T follicular helper cell (primary cell): ENCODE results near the gene NECTIN1.

Experiments used
- DNase-seq: peaks from one replicate; pipeline ENCODE4 v3.0.0-alpha.2; 2020; ENCODE audit warnings: low read depth

NECTIN1 gene

DNA sequence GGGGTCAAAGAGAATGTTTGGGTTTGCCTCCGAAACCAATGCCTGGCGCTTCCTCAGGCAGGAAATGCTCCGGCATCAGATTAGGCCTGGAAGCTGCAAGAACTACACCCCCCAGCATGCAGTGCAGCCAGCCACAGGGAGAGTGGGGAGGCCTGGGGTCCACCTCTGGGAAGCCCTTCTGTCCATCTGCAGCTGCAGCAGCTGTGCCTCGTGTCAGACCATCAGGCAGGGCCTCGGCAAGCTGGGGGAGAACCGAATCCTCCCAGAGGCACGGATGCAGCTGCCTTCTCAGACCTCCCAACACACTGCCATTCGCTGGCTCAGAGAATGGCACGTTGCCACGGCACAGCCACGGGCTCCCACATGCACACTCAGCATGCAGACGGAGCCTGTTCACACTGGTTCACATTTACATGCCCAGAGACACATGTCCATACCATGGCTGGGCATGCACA, 57.4 kb downstream of the NECTIN1 start:
- DNase-seq, result no peak

DNA sequence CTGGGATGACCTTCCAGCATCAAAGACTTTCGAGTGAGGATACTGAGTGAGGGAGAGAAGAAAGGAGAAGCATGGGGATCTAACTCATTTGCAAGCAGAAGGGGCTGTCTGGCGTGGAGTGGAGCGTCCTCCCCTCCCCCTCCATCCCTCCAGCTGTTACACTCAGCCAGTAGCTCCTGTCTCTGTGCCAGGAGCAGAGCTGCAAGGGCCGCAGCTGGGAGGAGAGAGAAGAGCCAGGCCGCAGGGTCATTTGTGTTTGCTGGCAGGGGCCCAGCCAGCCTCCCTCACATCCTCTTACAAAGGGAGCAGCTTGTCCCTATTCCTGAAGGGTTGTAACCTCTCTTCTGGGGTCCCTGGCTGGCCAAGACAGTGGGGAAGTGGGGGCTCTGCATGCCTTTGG, 57.9 kb downstream of the NECTIN1 start:
- DNase-seq, result no peak

DNA sequence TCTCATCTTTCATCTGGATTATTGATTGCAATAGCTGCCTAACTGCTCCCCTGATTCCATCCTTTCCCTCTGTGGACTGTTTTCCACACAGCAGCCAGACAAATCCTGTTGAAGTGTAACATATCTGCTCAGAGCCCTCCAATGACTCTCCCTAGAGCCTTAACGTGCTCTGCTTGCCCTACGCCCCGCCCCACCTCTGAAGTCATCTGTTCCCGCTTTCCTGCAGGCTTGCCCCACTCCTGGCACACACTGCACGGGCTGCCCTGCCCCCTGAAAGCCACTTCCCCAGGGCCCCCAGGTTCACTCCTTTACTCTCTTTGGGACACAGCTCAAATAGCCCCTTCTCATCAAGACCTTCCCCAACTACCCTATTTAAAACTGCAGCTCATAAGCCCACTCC, 59.5 kb downstream of the NECTIN1 start:
- DNase-seq, result no peak

DNA sequence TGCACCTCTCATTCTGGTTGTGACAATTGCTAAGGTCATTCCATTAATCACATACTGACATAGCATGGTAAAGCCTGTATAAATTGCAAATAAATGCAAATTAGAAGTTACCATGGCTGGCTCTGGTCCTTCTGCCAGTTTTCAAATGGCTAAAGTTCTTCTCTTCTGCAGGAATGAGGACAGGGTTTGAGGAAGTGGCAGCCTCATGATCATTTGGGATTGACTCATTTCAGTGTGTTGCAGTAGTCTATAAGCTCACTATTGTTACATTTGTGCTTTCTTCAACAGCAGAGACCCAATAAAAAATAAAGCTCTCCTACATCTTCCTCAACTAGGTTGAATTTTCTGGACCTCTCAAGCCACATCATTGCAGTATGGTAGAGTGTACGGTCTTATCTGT, 60.3 kb downstream of the NECTIN1 start:
- no peak for DNase-seq

DNA sequence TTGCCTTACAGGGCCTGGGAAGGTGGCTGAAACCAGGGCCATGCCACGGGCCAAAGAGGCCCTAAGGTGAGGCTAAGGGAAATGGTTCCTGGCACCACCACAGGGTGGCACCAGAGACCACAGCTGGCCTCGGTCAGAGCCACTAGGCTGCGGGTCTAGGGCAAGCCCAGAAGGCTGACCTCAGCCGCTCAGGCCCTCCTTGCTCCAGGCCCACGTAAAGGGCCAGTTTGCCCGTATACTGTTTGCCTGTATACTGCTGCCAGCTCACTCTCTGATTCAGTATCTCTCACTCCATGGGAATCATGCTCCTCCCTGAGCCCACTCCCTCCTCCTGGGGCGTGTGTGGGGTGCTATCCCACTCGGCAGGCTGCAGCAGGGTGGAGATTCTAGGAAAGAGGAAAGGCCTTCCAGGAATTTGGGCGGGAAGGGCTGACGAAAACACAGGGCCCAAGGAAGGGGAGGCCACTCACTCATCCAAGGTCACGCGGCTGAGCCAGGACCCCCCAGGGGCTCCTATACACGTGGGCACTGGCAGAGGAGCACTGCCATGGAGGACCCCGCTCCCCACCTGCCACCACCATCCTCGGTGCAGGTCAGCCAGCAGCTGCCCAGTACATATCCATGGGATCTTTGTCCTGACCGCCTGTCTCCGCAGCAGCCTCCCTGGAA, 62.4 kb downstream of the NECTIN1 start:
- DNase-seq, result peak; percentile 41

DNA sequence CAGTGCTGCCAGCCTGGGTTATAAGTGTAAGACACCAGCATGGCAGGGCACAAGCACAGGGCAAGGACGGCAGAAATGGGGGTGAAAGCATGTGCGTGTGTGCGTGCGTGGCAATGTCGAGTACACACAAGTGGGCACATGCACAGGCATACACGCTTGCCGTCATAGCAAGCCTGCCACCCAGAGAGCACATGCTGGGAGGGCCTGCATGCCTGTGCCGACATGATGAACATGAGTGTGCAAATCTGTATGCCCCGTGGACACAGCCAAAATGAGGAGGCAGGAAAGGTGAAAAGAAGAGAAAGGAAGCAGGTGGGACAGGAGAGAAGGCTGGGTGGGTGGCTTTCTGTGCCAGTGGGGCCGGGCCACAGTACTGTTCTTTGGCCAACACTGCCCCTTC, 62.9 kb downstream of the NECTIN1 start:
- no peak for DNase-seq

DNA sequence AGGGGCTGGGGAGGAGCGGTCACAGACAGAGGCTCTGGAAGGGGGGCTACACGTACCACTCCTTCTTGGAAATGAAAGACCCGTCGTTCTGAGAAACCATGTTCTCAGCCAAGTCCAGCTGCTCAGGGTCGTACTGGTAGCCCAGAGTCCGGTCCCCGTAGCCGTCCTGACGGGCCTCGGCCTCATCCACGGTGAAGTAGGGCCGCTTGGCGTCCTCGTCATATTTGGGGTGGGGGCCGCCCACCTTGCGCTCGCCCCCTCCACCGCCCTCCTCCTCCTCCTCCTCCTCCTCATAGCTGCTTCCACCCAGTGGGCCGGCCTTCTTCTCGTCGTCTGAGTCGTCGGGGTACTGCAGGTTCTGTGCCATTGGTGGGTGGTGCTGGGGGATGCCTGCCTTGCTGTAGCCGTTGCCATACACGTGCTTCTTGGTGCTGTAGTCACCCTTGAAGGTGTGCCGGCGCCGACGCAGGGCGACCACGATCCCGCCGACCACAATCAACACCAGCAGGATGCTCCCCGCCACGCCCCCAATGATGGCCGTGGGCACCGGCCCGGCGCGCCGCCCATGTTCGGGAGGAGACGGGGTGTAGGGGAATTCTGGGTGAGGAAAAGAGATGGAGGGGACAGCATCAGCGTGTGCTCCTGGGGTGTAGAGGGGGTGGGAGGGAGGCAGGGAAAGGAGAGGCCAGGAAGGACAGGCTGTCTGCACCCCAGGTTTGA, 64.1 kb downstream of the NECTIN1 start:
- DNase-seq, result no peak

DNA sequence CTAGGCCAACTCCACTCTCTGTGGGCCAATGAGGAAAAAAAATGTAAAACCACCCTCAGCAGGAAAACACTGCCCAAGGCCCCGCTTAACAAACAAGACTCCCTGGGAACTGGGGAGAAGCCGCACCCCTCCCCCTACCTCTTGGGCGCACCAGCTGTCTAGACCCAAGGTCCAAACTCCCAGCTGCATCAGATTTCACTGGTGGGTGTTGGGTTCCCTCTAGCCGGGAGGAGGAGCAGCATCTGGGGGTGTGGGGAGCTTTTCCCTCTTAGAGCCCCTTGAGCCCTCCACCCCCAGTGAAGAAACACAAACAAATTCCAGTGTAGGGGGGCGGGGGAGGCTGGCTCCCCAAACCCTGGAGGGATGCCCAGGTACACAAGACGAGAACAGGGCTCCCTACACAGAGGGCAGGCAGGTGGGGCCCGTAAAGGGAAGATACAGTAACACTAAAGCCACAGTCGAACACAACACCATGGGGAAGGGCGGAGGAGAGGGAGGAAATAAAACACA, 64.9 kb downstream of the NECTIN1 start:
- no peak for DNase-seq

DNA sequence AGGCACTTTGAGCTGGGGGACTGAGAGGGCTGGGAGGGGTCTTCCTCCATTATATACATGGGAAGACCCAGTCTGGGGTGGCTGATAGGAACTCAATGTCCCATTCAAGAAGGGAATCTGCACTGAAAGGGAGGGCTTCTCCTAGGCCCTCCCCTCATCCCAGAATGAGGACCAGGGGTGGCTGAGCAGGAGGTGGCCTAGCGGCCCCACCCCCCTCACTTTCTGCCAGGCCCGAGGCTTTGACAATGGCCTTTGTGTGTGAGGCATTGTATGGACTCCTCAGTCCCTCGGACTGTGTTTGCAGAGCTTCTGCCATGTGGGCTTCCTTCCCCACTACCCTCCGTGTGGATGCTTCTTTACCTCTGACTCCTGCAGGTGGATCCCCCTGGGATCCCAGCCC, 65.7 kb downstream of the NECTIN1 start:
- DNase-seq, result no peak

DNA sequence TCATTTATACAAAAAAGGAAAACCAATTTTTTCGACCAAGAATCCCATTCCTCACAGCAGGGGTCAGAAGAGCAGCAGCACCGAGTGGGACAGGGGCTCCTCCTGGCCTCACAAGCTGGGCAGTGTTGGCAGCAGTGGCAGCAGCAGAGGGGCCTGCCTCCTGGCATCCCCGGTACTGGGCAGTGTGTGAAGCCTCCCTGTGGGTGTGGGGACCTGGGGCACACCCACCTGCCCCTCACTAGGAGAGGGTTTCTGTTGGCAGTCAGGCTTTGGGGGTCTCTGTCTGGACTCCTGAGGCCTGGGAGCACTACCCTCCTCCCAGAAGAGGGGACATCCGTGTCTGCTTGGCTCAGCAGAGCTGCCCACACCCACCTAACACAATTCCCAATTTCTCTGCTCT, 67.8 kb downstream of the NECTIN1 start:
- no peak for DNase-seq

DNA sequence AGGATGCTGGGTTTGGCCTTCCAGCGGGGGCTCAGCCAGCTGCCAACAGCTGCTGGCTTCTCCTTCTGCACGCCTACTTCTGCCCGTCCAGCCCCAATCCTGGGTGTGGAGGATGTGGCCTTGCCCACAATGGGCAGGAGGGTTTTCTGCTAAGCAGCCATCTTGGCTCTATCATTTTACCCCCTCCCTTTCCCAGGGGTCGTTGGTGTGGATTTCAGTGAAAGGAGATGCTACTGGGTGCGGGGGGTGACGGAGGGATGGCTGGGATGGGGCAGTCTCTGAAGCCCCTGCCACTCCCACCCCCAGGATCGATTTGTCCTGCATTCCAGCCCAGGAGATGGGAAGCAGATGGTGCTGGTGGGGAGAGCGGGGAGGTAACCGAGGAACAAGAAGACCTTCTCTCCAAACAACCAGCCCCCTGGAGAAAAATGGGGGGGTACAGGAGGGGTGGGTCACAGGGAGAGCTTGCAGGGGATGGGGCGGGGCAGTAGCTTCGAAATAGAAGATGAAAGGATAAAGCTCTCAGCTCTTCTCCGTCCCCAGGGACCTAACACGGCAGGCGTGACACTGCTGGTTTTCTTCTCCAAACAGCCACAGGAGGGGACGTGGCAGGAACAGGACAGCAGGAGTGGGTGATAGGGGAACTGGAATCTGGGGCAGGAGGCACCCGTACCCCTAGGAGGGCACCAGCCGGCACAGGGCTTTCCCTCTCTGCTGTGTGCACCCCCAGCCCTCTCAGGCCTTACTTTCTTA, 68.9 kb downstream of the NECTIN1 start:
- no peak for DNase-seq

DNA sequence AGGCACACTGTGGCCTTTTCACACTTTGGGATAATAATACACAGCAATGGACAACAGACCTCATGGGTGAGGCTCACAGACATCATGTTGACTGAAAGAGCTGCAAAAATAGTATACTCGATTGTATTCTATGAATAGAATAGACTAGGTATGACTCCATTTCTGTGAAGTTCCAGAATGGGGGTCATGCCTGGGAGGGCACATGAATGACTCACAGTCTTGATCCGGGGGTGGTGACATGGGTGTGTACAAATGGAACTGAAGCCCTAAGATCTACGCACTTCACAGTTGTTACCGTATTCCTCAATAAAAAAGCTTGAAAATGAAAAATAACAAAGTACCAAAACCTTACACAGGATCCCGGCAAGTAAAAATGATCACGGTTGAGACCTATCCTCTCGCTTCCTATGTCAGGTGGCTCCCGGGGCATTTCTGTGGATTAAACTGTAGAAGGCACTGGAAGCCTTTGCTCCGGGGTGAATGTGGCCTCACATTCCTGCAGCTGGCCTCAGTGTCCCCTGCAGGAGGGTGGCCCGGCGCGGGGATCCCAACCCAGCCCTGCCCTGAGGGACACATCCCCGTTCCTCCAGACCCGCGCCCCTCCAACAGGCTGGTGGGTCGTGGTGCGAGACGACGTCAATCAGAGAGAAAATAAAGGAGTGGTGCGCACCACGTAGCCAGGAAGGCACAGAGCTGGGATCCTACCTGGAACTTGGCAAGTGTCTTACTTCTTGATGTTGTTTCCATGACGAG, 75.9 kb downstream of the NECTIN1 start:
- DNase-seq, result no peak

DNA sequence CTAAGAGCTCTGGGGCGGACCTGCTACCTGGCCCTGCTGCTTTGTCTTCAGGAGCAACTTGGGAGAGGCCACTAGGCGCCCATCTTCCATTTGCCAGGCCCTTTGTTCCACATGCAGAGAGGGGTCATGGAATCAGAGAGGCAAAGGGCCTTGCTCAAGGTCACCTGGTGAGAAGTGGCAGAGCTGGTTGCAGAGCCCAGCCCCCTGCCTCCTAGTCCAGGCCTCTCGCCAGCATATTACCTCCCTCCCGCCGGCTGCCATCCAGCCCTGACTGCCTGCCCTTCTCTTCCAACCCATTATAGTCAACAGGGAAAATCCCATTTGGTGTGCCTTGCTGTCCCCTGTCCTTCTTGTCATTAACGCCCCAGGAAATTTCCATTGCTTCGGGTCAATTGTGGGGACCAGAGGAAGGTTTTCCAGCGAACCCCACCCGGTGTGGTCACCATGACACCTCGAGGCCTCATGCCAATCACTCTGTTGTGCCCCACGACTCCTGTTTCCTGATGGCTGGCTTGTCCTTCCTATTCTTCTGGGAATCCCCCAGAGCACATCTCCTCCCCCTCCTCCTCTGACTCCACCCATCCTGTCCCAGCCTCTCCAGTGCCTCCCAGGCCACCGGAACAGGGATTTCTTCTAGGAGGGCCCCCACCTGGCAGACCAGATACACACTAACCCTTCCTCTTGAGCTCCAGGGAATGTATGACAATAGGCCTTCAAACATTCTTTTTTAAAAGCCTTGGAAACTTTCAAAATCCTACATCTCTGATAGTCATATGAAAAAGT, 77.0 kb downstream of the NECTIN1 start:
- DNase-seq, result no peak

DNA sequence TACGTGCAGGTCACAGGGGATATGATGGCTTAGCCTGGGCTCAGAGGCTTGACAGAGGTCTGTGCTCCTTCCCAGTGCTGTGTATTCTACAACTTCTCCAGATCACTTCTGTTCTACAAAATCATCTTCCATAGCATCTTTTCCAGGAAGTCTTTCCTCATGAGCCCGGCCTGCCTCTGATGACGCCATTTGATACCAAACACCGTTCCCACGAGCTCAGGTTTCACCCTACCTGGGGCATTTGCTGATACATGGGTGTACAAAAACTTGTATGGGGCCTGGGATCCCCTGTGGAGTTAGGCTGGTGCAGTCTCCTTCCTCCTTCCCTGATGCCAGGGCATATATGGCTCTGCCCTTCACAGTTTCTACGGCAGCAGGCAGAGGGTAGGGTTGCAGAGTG, 78.7 kb downstream of the NECTIN1 start:
- DNase-seq, result no peak

DNA sequence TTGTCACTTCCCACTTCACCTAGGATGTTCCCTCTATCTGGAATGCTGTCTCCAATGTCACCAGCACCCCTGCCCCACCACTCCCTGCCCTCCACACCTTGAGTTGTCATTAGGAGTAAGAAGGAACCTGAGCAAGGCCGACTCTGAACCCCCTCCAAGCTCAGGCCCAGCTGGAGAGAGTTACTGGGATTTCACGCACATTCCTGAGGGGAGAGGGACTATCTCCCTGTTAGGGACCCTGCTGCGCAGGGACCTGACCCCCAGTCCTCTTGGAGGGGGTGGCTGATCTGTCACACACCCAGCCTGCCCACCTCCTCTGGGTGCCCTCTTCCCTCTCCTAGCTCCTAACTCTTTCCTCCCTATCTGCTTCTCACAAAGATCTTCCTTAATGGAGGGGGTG, 81.7 kb downstream of the NECTIN1 start:
- DNase-seq, result no peak

DNA sequence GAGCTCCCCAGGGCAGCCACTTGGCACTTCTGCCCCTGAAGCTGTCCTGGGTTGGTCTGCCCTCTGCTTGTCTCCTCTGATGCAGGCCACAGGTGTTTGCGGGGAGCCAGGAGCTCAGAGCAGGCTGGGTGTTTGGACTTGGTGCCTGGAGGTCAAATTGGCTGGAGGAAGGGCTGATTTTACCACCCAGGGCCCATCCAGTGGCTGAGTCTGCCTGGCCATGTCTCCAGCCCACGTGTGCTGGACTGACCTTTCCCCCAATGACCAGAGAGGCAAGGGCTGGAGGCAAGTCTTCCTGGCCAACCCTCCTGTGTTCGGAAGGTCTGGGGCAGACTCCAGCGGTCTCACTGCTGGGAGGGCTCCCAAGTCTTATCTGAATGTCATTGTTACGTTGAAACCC, 84.0 kb downstream of the NECTIN1 start:
- no peak for DNase-seq

DNA sequence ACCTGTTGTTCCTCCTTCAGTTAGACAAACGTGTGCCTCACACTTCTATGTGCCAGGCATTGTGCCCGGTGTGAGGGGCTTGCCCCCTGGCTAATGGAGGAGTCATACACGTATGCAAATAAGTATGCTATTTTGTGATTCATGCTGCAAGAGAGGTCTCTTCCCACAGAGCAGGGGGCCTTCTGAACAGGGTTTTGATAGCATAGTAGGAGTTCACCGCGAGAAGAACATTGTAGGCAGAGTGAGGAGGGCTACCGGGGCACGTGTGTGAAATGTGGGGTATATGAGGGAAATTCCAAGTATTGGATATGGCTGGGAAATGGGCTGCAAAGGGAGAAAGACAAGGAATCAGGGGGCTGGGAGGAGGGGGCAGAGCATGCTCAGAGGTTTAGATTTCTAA, 84.5 kb downstream of the NECTIN1 start:
- no peak for DNase-seq

DNA sequence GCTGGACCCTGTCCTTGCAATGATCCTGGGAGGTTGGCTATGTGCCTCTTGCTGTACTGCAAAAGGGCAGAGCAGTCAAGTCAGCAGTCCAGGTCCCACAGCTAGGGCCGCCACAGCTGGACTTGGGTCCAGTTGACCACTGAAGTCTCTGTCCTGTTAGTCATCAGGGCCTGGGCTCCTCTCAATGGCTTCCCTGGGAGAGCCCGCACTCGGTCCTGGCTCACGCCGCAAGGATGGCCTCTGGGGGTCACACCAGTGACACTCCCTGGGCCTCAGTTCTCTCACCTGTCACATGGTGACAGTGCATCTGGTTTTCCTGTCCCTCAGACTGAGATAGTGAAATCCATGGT, 85.1 kb downstream of the NECTIN1 start:
- DNase-seq, result no peak

DNA sequence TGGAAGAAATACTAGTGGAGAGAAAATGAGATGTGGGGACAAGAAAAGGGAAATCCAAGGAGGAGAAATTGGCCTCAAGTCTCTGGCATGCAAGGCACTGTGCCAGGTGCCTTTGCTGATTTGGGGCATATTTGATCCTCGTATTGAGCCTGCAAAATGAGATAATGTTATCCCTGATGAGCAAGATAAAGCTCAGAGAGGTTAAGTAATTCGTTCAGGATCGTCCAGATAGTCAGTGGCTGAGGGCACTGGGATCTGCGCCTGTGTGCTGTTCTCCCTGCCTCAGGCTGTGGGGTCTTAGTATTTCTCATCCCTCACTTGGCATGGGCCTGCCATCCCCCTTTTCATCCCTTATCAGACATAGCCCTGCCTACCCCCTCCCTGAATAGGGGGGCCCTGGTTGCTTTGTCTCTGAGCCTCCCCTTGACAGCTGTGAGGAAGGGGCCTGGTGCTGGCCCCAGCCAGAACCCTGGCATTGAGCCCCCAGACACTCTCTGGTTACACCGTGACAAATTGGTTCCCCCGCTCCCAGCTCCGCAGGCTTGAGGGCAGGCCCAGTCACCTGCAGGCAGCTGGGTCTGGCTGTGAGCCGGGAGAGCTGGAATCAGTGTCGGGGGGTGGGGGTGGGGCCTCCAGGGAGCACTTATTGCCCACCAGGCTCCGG, 85.7 kb downstream of the NECTIN1 start:
- DNase-seq, result no peak

DNA sequence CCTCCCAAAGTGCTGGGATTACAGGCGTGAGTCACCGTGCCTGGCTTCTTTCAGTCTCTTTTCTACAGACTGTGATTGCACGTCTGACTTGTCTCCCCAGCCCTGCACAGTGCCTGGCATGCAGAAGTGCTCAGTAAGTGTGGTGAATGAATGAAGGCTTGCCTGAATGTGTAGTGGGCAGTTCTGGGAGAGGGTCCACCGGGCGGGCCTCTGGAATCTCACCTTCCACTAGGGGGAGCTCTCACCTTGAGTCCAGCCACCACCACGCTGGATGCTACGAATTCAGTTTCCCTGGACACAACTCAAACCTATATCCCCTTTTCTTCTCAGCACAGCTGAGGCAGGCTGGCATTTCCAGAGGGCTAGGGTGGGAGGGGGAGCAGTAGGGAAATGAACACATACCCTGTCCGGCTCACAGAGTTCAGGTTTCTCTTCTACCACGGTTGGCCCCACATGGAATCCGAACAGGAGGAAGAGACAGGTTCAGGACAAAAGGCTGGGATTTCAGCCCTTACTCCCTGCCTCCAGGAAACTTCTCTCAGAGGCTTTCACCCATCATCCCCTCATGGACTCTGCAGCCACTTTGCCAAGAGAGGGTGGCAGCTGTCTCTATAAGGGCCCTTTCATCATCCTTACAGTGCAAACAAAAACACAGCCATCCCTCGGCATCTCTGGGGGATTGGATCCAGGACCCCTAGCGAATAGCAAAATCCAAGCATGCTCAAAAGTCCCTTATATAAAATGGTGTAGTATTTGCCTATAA, 86.8 kb downstream of the NECTIN1 start:
- no peak for DNase-seq
